HG03460 (cell line): ENCODE data around the gene TCF12.

Experiments
- ATAC-seq: cut with Tn5 transposase; IDR thresholded peaks from one replicate; pipeline ENCODE4 v1.9.1; 2021; ENCODE audit not compliant: unreplicated experiment

The TCF12 gene

GRCh38 chr15:57044072-57044702 lies 125.7 kb downstream of the TCF12 start:
- no peak for ATAC-seq

GRCh38 chr15:57044970-57045369 lies 126.5 kb downstream of the TCF12 start:
- no peak for ATAC-seq

GRCh38 chr15:57045741-57046382 lies 127.4 kb downstream of the TCF12 start:
- peak; percentile 87 for ATAC-seq

GRCh38 chr15:57048930-57049549 lies 130.6 kb downstream of the TCF12 start:
- ATAC-seq = no peak

- ATAC-seq = no peak
These were observed 135.0 kb downstream of the TCF12 start for GRCh38 chr15:57053470-57053869.

- ATAC-seq = no peak
These were observed 135.8 kb downstream of the TCF12 start for GRCh38 chr15:57054204-57054750.

GRCh38 chr15:57056357-57056756 lies 137.9 kb downstream of the TCF12 start:
- ATAC-seq = no peak

- no peak for ATAC-seq
These were observed 138.9 kb downstream of the TCF12 start for GRCh38 chr15:57057134-57057930.

- ATAC-seq = no peak
These were observed 140.7 kb downstream of the TCF12 start for GRCh38 chr15:57059026-57059660.

GRCh38 chr15:57060799-57061198 lies 142.4 kb downstream of the TCF12 start:
- no peak for ATAC-seq

GRCh38 chr15:57061281-57061680 lies 142.8 kb downstream of the TCF12 start:
- no peak for ATAC-seq

GRCh38 chr15:57061696-57062095 lies 143.3 kb downstream of the TCF12 start:
- no peak for ATAC-seq

GRCh38 chr15:57064033-57064432 lies 145.6 kb downstream of the TCF12 start:
- no peak for ATAC-seq

- no peak for ATAC-seq
These were observed 151.0 kb downstream of the TCF12 start for GRCh38 chr15:57069423-57069822.

GRCh38 chr15:57070674-57071073 lies 152.2 kb downstream of the TCF12 start:
- ATAC-seq = no peak

- no peak for ATAC-seq
These were observed 161.0 kb downstream of the TCF12 start for GRCh38 chr15:57079446-57079845.

- ATAC-seq = peak; percentile 77
These were observed 161.6 kb downstream of the TCF12 start for GRCh38 chr15:57079931-57080620.

- no peak for ATAC-seq
These were observed 163.7 kb downstream of the TCF12 start for GRCh38 chr15:57082054-57082728.

- ATAC-seq = no peak
These were observed 165.7 kb downstream of the TCF12 start for GRCh38 chr15:57084192-57084591.

GRCh38 chr15:57085267-57085666 lies 166.8 kb downstream of the TCF12 start:
- no peak for ATAC-seq
